ENCODE results near the gene QKI.

Gene QKI

GRCh38 chr6:163395122-163395830, 19.2 kb upstream of the QKI start:
- Histone ChIP-seq H3K4me1 (ENCODE audit: control insufficient read depth, insufficient read depth, low read length) (no peaks in the 10 kb centered on the region), H3K9ac (ENCODE audit: low read length) (no peak overlapping the region)

GRCh38 chr6:163395831-163396185, 18.7 kb upstream of the QKI start:
- no peaks in the 10 kb centered on the region for H3K27me3 ChIP-seq (ENCODE audit: control insufficient read depth, insufficient read depth, low read length)
- H3K36me3 ChIP-seq (ENCODE audit: control insufficient read depth, insufficient read depth, low read length), result no peaks in the 10 kb centered on the region
- H3K4me1 ChIP-seq (ENCODE audit: control insufficient read depth, insufficient read depth, low read length), result no peaks in the 10 kb centered on the region
- no peak overlapping the region for H3K4me3 ChIP-seq (ENCODE audit: low read length)
- no peak overlapping the region for H3K27ac ChIP-seq (ENCODE audit: low read depth, low read length)
- H3K9ac ChIP-seq (ENCODE audit: low read length), result no peak overlapping the region

More at GRCh38 chr6:163395122-163395830, 19.2 kb upstream of the QKI start:
- H3K27me3 ChIP-seq (ENCODE audit: control insufficient read depth, insufficient read depth, low read length), result no peaks in the 10 kb centered on the region
- no peak overlapping the region for H3K4me3 ChIP-seq (ENCODE audit: low read length)
- no peak overlapping the region for H3K27ac ChIP-seq (ENCODE audit: low read depth, low read length)
- H3K36me3 ChIP-seq (ENCODE audit: control insufficient read depth, insufficient read depth, low read length), result no peaks in the 10 kb centered on the region

- H3K9ac ChIP-seq (ENCODE audit: low read length), result no peak overlapping the region
- no peak overlapping the region for H3K4me3 ChIP-seq (ENCODE audit: low read length)
- no peaks in the 10 kb centered on the region for H3K4me1 ChIP-seq (ENCODE audit: control insufficient read depth, insufficient read depth, low read length)
- H3K27me3 ChIP-seq (ENCODE audit: control insufficient read depth, insufficient read depth, low read length), result no peaks in the 10 kb centered on the region
- no peak overlapping the region for H3K27ac ChIP-seq (ENCODE audit: low read depth, low read length)
- H3K36me3 ChIP-seq (ENCODE audit: control insufficient read depth, insufficient read depth, low read length), result no peaks in the 10 kb centered on the region
These were observed 17.2 kb upstream of the QKI start for GRCh38 chr6:163397326-163397725.

- H3K4me1 ChIP-seq (ENCODE audit: control insufficient read depth, insufficient read depth, low read length), result no peaks in the 10 kb centered on the region
- H3K4me3 ChIP-seq (ENCODE audit: low read length), result no peak overlapping the region
- H3K36me3 ChIP-seq (ENCODE audit: control insufficient read depth, insufficient read depth, low read length), result no peaks in the 10 kb centered on the region
- H3K9ac ChIP-seq (ENCODE audit: low read length), result no peak overlapping the region
- no peaks in the 10 kb centered on the region for H3K27me3 ChIP-seq (ENCODE audit: control insufficient read depth, insufficient read depth, low read length)
- no peak overlapping the region for H3K27ac ChIP-seq (ENCODE audit: low read depth, low read length)
These were observed 16.4 kb upstream of the QKI start for GRCh38 chr6:163398115-163398514.

- Histone ChIP-seq H3K4me3 (ENCODE audit: low read length) (no peak overlapping the region), H3K9ac (ENCODE audit: low read length) (no peak overlapping the region), H3K4me1 (ENCODE audit: control insufficient read depth, insufficient read depth, low read length) (no peaks in the 10 kb centered on the region), H3K27ac (ENCODE audit: low read depth, low read length) (no peak overlapping the region), H3K36me3 (ENCODE audit: control insufficient read depth, insufficient read depth, low read length) (no peaks in the 10 kb centered on the region), H3K27me3 (ENCODE audit: control insufficient read depth, insufficient read depth, low read length) (no peaks in the 10 kb centered on the region)
These were observed 15.7 kb upstream of the QKI start for GRCh38 chr6:163398815-163399214.

- Histone ChIP-seq H3K27me3 (ENCODE audit: control insufficient read depth, insufficient read depth, low read length) (no peaks in the 10 kb centered on the region), H3K27ac (ENCODE audit: low read depth, low read length) (no peak overlapping the region), H3K4me1 (ENCODE audit: control insufficient read depth, insufficient read depth, low read length) (peaks cover under 1% of the 10 kb centered on the region)
These were observed 14.0 kb upstream of the QKI start for GRCh38 chr6:163400509-163400908.

GRCh38 chr6:163401039-163401885, 13.3 kb upstream of the QKI start:
- no peaks in the 10 kb centered on the region for H3K36me3 ChIP-seq (ENCODE audit: control insufficient read depth, insufficient read depth, low read length)
- no peaks in the 10 kb centered on the region for H3K27me3 ChIP-seq (ENCODE audit: control insufficient read depth, insufficient read depth, low read length)
- H3K27ac ChIP-seq (ENCODE audit: low read depth, low read length), result no peak overlapping the region
- H3K9ac ChIP-seq (ENCODE audit: low read length), result no peak overlapping the region
- H3K4me3 ChIP-seq (ENCODE audit: low read length), result no peak overlapping the region
- H3K4me1 ChIP-seq (ENCODE audit: control insufficient read depth, insufficient read depth, low read length), result peaks cover 5% of the 10 kb centered on the region

More at GRCh38 chr6:163400509-163400908, 14.0 kb upstream of the QKI start:
- H3K4me3 ChIP-seq (ENCODE audit: low read length), result no peak overlapping the region
- no peaks in the 10 kb centered on the region for H3K36me3 ChIP-seq (ENCODE audit: control insufficient read depth, insufficient read depth, low read length)
- H3K9ac ChIP-seq (ENCODE audit: low read length), result no peak overlapping the region

GRCh38 chr6:163402616-163403015, 11.9 kb upstream of the QKI start:
- Histone ChIP-seq H3K27me3 (ENCODE audit: control insufficient read depth, insufficient read depth, low read length) (no peaks in the 10 kb centered on the region), H3K4me1 (ENCODE audit: control insufficient read depth, insufficient read depth, low read length) (peaks cover 5% of the 10 kb centered on the region), H3K4me3 (ENCODE audit: low read length) (no peak overlapping the region), H3K9ac (ENCODE audit: low read length) (no peak overlapping the region), H3K36me3 (ENCODE audit: control insufficient read depth, insufficient read depth, low read length) (no peaks in the 10 kb centered on the region), H3K27ac (ENCODE audit: low read depth, low read length) (no peak overlapping the region)

GRCh38 chr6:163404825-163405265, 9.7 kb upstream of the QKI start:
- H3K4me3 ChIP-seq (ENCODE audit: low read length), result no peak overlapping the region
- H3K4me1 ChIP-seq (ENCODE audit: control insufficient read depth, insufficient read depth, low read length), result peaks cover 5% of the 10 kb centered on the region
- H3K9ac ChIP-seq (ENCODE audit: low read length), result no peak overlapping the region
- H3K36me3 ChIP-seq (ENCODE audit: control insufficient read depth, insufficient read depth, low read length), result no peaks in the 10 kb centered on the region
- peak overlapping the region; percentile 25 for H3K27ac ChIP-seq (ENCODE audit: low read depth, low read length)
- H3K27me3 ChIP-seq (ENCODE audit: control insufficient read depth, insufficient read depth, low read length), result no peaks in the 10 kb centered on the region

GRCh38 chr6:163405412-163406309, 8.9 kb upstream of the QKI start:
- no peaks in the 10 kb centered on the region for H3K36me3 ChIP-seq (ENCODE audit: control insufficient read depth, insufficient read depth, low read length)
- peak overlapping the region; percentile 19 for H3K9ac ChIP-seq (ENCODE audit: low read length)
- H3K27ac ChIP-seq (ENCODE audit: low read depth, low read length), result peak overlapping the region; percentile 83
- H3K4me1 ChIP-seq (ENCODE audit: control insufficient read depth, insufficient read depth, low read length), result peaks cover 5% of the 10 kb centered on the region
- H3K27me3 ChIP-seq (ENCODE audit: control insufficient read depth, insufficient read depth, low read length), result no peaks in the 10 kb centered on the region
- peak overlapping the region; percentile 49 for H3K4me3 ChIP-seq (ENCODE audit: low read length)

GRCh38 chr6:163406366-163406765, 8.2 kb upstream of the QKI start:
- Histone ChIP-seq H3K4me1 (ENCODE audit: control insufficient read depth, insufficient read depth, low read length) (peaks cover 5% of the 10 kb centered on the region), H3K27me3 (ENCODE audit: control insufficient read depth, insufficient read depth, low read length) (no peaks in the 10 kb centered on the region), H3K9ac (ENCODE audit: low read length) (no peak overlapping the region), H3K36me3 (ENCODE audit: control insufficient read depth, insufficient read depth, low read length) (no peaks in the 10 kb centered on the region), H3K27ac (ENCODE audit: low read depth, low read length) (peak overlapping the region; percentile 83), H3K4me3 (ENCODE audit: low read length) (peak overlapping the region; percentile 49)

- no peak overlapping the region for H3K27ac ChIP-seq (ENCODE audit: low read depth, low read length)
- H3K27me3 ChIP-seq (ENCODE audit: control insufficient read depth, insufficient read depth, low read length), result no peaks in the 10 kb centered on the region
- no peak overlapping the region for H3K4me3 ChIP-seq (ENCODE audit: low read length)
- H3K4me1 ChIP-seq (ENCODE audit: control insufficient read depth, insufficient read depth, low read length), result peaks cover 5% of the 10 kb centered on the region
- H3K9ac ChIP-seq (ENCODE audit: low read length), result no peak overlapping the region
- no peaks in the 10 kb centered on the region for H3K36me3 ChIP-seq (ENCODE audit: control insufficient read depth, insufficient read depth, low read length)
These were observed 7.7 kb upstream of the QKI start for GRCh38 chr6:163406830-163407229.

All from rectal smooth muscle tissue (tissue), 1 donor.